ENCODE results near the gene KRTAP13-3.

Gene KRTAP13-3

DNA sequence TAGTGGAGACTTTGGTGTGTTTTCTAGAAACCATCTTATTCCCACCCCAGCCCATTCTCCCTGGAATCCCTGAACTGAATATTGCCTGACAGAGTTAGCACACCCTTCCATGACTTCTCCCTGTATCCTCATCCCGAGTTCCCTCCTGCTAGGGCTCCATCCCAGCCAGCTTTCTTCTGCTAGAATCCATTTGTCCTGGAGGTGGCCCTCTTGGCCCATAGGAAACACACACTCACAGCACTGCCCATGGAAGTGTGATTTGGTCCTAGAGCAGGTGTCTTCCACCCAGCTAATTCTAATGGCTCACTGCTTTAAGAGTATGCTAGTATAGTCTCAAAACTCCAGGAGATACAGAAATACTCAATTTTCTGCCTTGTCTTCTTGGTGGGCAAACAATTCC is 18.5 kb upstream of the KRTAP13-3 start:
- no peak for DNase-seq
- TF ChIP-seq, protein P1, sequence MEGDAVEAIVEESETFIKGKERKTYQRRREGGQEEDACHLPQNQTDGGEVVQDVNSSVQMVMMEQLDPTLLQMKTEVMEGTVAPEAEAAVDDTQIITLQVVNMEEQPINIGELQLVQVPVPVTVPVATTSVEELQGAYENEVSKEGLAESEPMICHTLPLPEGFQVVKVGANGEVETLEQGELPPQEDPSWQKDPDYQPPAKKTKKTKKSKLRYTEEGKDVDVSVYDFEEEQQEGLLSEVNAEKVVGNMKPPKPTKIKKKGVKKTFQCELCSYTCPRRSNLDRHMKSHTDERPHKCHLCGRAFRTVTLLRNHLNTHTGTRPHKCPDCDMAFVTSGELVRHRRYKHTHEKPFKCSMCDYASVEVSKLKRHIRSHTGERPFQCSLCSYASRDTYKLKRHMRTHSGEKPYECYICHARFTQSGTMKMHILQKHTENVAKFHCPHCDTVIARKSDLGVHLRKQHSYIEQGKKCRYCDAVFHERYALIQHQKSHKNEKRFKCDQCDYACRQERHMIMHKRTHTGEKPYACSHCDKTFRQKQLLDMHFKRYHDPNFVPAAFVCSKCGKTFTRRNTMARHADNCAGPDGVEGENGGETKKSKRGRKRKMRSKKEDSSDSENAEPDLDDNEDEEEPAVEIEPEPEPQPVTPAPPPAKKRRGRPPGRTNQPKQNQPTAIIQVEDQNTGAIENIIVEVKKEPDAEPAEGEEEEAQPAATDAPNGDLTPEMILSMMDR (IDR thresholded peaks at IDR 0.05; ENCODE audit: low read depth, low read length), result no peak
- Histone ChIP-seq H3K4me1 (no peaks in the 10 kb centered on the region), H3K9me3 (no peaks in the 10 kb centered on the region), H3K27me3 (no peaks in the 10 kb centered on the region), H3K4me3 (ENCODE audit: low read depth, low read length) (no peak overlapping the region), H3K36me3 (no peaks in the 10 kb centered on the region)

DNA sequence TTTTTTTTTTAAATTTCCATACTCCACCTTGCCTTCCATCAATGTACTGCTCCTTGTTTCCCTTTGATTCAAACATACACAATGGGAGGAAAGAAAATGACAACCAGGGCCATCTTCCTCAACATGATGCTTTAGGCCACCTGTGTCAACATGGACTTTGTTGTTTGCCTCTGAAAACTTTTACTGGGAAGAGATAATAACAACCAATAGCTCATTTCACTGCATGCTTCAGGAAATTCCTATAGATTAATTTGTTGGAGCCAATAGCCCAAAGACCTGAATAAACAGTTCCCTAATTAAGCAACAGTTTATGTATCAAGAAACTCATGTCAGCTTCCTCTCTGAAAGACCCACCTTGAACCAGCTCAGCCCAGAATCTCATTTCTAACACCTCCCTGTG is 17.5 kb upstream of the KRTAP13-3 start:
- H3K27me3 ChIP-seq, result no peaks in the 10 kb centered on the region

GRCh38 chr21:30439975-30440374 is 14.2 kb upstream of the KRTAP13-3 start, which contains the start of gene KRTAP15-1:
Gene KRTAP15-1 (plus strand): TSS chr21:30440275. CDS start chr21:30440328, 53 bp downstream.
- no peak for DNase-seq
- no peaks in the 10 kb centered on the region for H3K27me3 ChIP-seq
- TF ChIP-seq, protein P1 (IDR thresholded peaks at IDR 0.05; ENCODE audit: low read depth, low read length), result no peak

More for the DNA sequence above, 17.5 kb upstream of the KRTAP13-3 start:
- DNase-seq, result no peak
- H3K9me3 ChIP-seq, result no peaks in the 10 kb centered on the region
- H3K36me3 ChIP-seq, result no peaks in the 10 kb centered on the region
- no peaks in the 10 kb centered on the region for H3K4me1 ChIP-seq
- TF ChIP-seq, protein P1 (IDR thresholded peaks at IDR 0.05; ENCODE audit: low read depth, low read length), result no peak
- H3K4me3 ChIP-seq (ENCODE audit: low read depth, low read length), result no peak overlapping the region

GRCh38 chr21:30437010-30437565 is 11.4 kb upstream of the KRTAP13-3 start:
- H3K4me1 ChIP-seq, result no peaks in the 10 kb centered on the region
- TF ChIP-seq, protein P1 (IDR thresholded peaks at IDR 0.05; ENCODE audit: low read depth, low read length), result no peak; the same call in 1 of the 2 replicates
- no peaks in the 10 kb centered on the region for H3K27me3 ChIP-seq
- DNase-seq, result no peak
- no peak overlapping the region for H3K4me3 ChIP-seq (ENCODE audit: low read depth, low read length)
- no peaks in the 10 kb centered on the region for H3K9me3 ChIP-seq
- H3K36me3 ChIP-seq, result no peaks in the 10 kb centered on the region

More at GRCh38 chr21:30439975-30440374, 14.2 kb upstream of the KRTAP13-3 start, which contains the start of gene KRTAP15-1:
- Histone ChIP-seq H3K4me3 (ENCODE audit: low read depth, low read length) (no peak within 1 kb of the TSS), H3K36me3 (no peaks in the 10 kb centered on the region), H3K9me3 (no peaks in the 10 kb centered on the region), H3K4me1 (no peaks in the 10 kb centered on the region)

DNA sequence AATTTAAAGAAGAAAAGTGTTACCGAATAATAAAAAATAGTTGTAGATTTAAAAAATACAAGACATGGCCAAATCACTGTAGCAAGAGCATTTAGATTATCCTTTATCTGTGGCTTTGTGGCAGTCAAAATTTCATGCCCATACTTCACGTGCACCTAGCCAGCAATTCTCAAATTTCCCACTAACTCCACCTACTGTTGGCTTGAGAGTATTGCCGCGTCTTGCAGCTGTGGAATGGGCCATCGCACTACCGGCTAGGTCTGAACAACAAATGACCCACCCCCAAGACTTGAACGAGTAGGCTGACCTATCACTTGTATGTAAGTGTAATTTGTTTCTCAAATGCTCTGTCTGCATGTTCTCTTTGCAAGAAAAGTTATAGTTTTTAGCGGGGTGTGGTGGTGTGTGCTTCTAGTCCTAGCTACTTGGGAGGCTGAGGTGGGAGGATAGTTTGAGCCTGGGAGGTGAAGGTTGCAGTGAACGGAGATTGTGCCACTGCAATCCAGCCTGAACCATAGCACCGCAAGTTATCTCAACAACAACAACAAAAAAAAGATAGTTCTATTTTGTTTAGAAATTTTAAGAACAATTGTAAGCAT is 8.4 kb upstream of the KRTAP13-3 start:
- Histone ChIP-seq H3K4me1 (no peaks in the 10 kb centered on the region), H3K36me3 (no peaks in the 10 kb centered on the region), H3K27me3 (no peaks in the 10 kb centered on the region), H3K9me3 (no peaks in the 10 kb centered on the region; the same call in 1 of the 2 replicates), H3K4me3 (ENCODE audit: low read depth, low read length) (no peak overlapping the region)
- TF ChIP-seq, protein P1 (IDR thresholded peaks at IDR 0.05; ENCODE audit: low read depth, low read length), result peak; percentile 66
- DNase-seq, result peak; percentile 33

- Histone ChIP-seq H3K4me3 (ENCODE audit: low read depth, low read length) (no peak within 1 kb of the TSS), H3K9me3 (no peaks in the 10 kb centered on the region; the same call in 1 of the 2 replicates), H3K4me1 (no peaks in the 10 kb centered on the region), H3K27me3 (no peaks in the 10 kb centered on the region), H3K36me3 (no peaks in the 10 kb centered on the region)
- TF ChIP-seq, protein P1 (IDR thresholded peaks at IDR 0.05; ENCODE audit: low read depth, low read length), result no peak
- no peak for DNase-seq
These were observed 4.5 kb upstream of the KRTAP13-3 start, which contains the start of gene KRTAP13-4 for GRCh38 chr21:30430170-30430655. Gene KRTAP13-4 (plus strand): TSS chr21:30430220. CDS start chr21:30430276, 56 bp downstream.

Measured in BE2C (cell line).